ENCODE results near the gene CRTC1. TPM values are rescaled to one million over a fixed set of nuclear protein-coding genes. Genes with fewer than 3 reads are reported as not detected.

The CRTC1 gene
- total and polyA plus RNA-seq, 2 experiments from 2014 or later = 2.5 to 4.8 TPM

DNA sequence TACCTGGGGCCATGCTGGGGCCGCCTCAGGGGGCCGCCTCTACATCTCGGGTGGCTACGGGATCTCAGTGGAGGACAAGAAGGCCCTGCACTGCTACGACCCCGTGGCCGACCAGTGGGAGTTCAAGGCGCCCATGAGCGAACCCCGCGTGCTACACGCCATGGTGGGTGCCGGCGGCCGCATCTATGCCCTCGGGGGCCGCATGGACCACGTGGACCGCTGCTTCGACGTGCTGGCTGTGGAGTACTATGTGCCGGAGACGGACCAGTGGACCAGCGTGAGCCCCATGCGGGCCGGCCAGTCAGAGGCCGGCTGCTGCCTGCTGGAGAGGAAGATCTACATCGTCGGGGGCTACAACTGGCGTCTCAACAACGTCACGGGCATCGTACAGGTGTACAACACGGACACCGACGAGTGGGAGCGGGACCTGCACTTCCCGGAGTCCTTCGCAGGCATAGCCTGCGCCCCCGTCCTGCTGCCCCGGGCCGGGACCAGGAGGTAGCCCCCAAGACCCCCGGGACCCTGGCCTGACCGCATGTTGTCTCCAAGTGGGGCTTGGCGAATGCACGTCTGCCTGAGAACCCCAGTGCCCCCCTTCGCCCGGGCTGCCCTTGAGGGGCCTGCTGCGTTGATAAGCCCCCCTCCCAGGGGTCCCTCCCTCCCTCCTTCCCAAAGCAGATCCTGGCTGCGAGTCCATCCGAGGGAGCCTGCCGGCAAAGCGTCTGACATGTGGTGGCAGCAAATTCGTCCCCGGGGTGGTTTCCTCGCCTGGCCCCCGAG is 14.5 kb upstream of the CRTC1 start:
- Histone ChIP-seq H3K79me2 (no peaks in the 10 kb centered on the region), H3K9me3 (ENCODE audit: low read depth) (no peaks in the 10 kb centered on the region), H2AFZ (no peak overlapping the region), H3K9me2 (replicated peaks; ENCODE audit: insufficient read depth) (no peaks in the 10 kb centered on the region), H3K27ac (no peak overlapping the region), H3K36me3 (replicated peaks; ENCODE audit: insufficient read depth, low read depth) (no peaks in the 10 kb centered on the region), H4K20me1 (ENCODE audit: insufficient read depth, poor library complexity, severe bottlenecking) (no peaks in the 10 kb centered on the region), H3K4me3 (no peak overlapping the region), H3K4me1 (ENCODE audit: insufficient read depth) (peaks cover 28% of the 10 kb centered on the region), H3K27me3 (no peaks in the 10 kb centered on the region), H3K4me2 (no peak overlapping the region)
- DNase-seq (ENCODE audit: low spot score) = no peak
- 98% methylated on average over 56 of the region's 58 CpGs for WGBS (ENCODE audit: low lambda C conversion rate, missing lambda C conversion rate)
- TF ChIP-seq EZH2phosphoT487 (IDR thresholded peaks at IDR 0.05; ENCODE audit: low read depth, severe bottlenecking, unreplicated experiment) (no peak), EZH2 (IDR thresholded peaks at IDR 0.05; ENCODE audit: borderline replicate concordance) (no peak)
- TF ChIP-seq, protein P1, sequence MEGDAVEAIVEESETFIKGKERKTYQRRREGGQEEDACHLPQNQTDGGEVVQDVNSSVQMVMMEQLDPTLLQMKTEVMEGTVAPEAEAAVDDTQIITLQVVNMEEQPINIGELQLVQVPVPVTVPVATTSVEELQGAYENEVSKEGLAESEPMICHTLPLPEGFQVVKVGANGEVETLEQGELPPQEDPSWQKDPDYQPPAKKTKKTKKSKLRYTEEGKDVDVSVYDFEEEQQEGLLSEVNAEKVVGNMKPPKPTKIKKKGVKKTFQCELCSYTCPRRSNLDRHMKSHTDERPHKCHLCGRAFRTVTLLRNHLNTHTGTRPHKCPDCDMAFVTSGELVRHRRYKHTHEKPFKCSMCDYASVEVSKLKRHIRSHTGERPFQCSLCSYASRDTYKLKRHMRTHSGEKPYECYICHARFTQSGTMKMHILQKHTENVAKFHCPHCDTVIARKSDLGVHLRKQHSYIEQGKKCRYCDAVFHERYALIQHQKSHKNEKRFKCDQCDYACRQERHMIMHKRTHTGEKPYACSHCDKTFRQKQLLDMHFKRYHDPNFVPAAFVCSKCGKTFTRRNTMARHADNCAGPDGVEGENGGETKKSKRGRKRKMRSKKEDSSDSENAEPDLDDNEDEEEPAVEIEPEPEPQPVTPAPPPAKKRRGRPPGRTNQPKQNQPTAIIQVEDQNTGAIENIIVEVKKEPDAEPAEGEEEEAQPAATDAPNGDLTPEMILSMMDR (IDR thresholded peaks at IDR 0.05; ENCODE audit: poor library complexity) = no peak

DNA sequence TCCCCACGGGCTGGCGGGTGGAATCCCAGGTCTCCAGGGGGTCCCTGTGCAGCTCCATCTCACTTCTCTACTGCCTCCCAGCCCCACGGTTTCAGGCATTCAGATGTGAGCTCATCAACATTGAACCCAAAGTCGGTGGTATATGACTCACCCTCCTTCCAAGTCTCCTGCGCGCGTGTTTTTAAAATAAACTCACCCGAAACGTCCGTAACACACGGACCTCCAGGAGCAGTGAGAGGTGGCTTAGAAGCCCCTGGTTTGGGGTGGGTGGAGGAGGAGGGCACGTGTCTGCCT is 14.0 kb upstream of the CRTC1 start:
- TF ChIP-seq EZH2 (IDR thresholded peaks at IDR 0.05; ENCODE audit: borderline replicate concordance) = no peak
- TF ChIP-seq, protein P1 (IDR thresholded peaks at IDR 0.05; ENCODE audit: poor library complexity) = no peak
- TF ChIP-seq EZH2phosphoT487 (IDR thresholded peaks at IDR 0.05; ENCODE audit: low read depth, severe bottlenecking, unreplicated experiment) = no peak
- H3K27me3 ChIP-seq = no peaks in the 10 kb centered on the region
- DNase-seq (ENCODE audit: low spot score) = no peak
- H2AFZ ChIP-seq = no peak overlapping the region
- H3K27ac ChIP-seq = peak overlapping the region; percentile 73
- H3K4me3 ChIP-seq = no peak overlapping the region
- no peaks in the 10 kb centered on the region for H3K36me3 ChIP-seq (replicated peaks; ENCODE audit: insufficient read depth, low read depth)
- 88% methylated on average over 11 of the region's 12 CpGs for WGBS (ENCODE audit: low lambda C conversion rate, missing lambda C conversion rate)
- H3K9me2 ChIP-seq (replicated peaks; ENCODE audit: insufficient read depth) = no peaks in the 10 kb centered on the region
- H3K4me1 ChIP-seq (ENCODE audit: insufficient read depth) = peaks cover 28% of the 10 kb centered on the region
- no peak overlapping the region for H3K4me2 ChIP-seq
- H3K79me2 ChIP-seq = no peaks in the 10 kb centered on the region
- no peaks in the 10 kb centered on the region for H3K9me3 ChIP-seq (ENCODE audit: low read depth)
- no peaks in the 10 kb centered on the region for H4K20me1 ChIP-seq (ENCODE audit: insufficient read depth, poor library complexity, severe bottlenecking)

DNA sequence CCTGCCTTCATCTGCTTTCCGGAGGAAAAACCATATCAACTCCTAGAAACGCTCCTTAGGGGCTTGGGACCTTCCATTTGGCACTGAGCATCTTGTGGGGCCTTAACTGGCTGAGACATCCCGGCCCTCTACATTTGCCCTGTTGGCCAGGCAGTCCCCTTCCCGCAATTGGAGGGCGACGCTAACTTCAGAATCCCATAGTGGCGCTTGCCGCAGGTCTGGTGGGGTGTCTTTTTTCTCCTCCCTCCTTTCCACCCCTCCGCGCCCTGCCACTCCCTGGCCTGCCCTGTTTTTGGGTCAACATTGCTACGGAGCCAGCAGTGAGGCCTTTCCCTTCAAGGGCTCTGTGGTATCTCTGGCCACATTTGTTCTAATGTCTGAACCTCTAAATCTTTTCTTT is 13.6 kb upstream of the CRTC1 start:
- Histone ChIP-seq H3K79me2 (no peaks in the 10 kb centered on the region), H3K4me2 (no peak overlapping the region), H4K20me1 (ENCODE audit: insufficient read depth, poor library complexity, severe bottlenecking) (no peaks in the 10 kb centered on the region), H3K36me3 (replicated peaks; ENCODE audit: insufficient read depth, low read depth) (no peaks in the 10 kb centered on the region), H3K4me3 (no peak overlapping the region), H3K9me2 (replicated peaks; ENCODE audit: insufficient read depth) (no peaks in the 10 kb centered on the region), H3K9me3 (ENCODE audit: low read depth) (no peaks in the 10 kb centered on the region), H2AFZ (no peak overlapping the region), H3K27ac (peak overlapping the region; percentile 73), H3K4me1 (ENCODE audit: insufficient read depth) (peaks cover 28% of the 10 kb centered on the region), H3K27me3 (no peaks in the 10 kb centered on the region)
- TF ChIP-seq EZH2phosphoT487 (IDR thresholded peaks at IDR 0.05; ENCODE audit: low read depth, severe bottlenecking, unreplicated experiment) (no peak), EZH2 (IDR thresholded peaks at IDR 0.05; ENCODE audit: borderline replicate concordance) (no peak)
- TF ChIP-seq, protein P1 (IDR thresholded peaks at IDR 0.05; ENCODE audit: poor library complexity) = no peak
- no peak for DNase-seq (ENCODE audit: low spot score)
- 88% methylated on average over 11 of the region's 11 CpGs for WGBS (ENCODE audit: low lambda C conversion rate, missing lambda C conversion rate)
